Measurements from ENCODE around the gene STX16. TPM values are rescaled to one million over a fixed set of nuclear protein-coding genes. Genes with fewer than 3 reads are reported as not detected.

STX16 gene
- total RNA-seq, 1 experiment from 2014 or later = 58.3 TPM

GRCh38 chr20:58700121-58700821, 49.2 kb downstream of the STX16 start:
- no peak overlapping the region for H3K9ac ChIP-seq (ENCODE audit: low read length)
- H3K9me3 ChIP-seq (ENCODE audit: low read length) = no peaks in the 10 kb centered on the region
- H3K9me2 ChIP-seq (replicated peaks; ENCODE audit: insufficient read depth, low read length) = no peaks in the 10 kb centered on the region
- no peak for DNase-seq
- no peak overlapping the region for H3K27ac ChIP-seq (ENCODE audit: low read length)
- no peak overlapping the region for H2AFZ ChIP-seq (ENCODE audit: low read length)
- H3K79me2 ChIP-seq (ENCODE audit: low read length) = no peaks in the 10 kb centered on the region
- no peak overlapping the region for H3K4me3 ChIP-seq (ENCODE audit: low read length)
- no peak overlapping the region for H3K4me2 ChIP-seq (ENCODE audit: low read depth, low read length, poor library complexity, severe bottlenecking)
- H3K36me3 ChIP-seq (ENCODE audit: insufficient read depth, low read length) = peaks cover 17% of the 10 kb centered on the region; the same call in 1 of the 2 replicates
- H4K20me1 ChIP-seq (ENCODE audit: insufficient read depth, low read depth, low read length) = no peaks in the 10 kb centered on the region
- H3K4me1 ChIP-seq (ENCODE audit: low read length) = no peaks in the 10 kb centered on the region
- H3K27me3 ChIP-seq (ENCODE audit: low read length) = no peaks in the 10 kb centered on the region

- no peak overlapping the region for H3K4me2 ChIP-seq (ENCODE audit: low read depth, low read length, poor library complexity, severe bottlenecking)
- no peaks in the 10 kb centered on the region for H3K9me3 ChIP-seq (ENCODE audit: low read length)
- H3K9ac ChIP-seq (ENCODE audit: low read length) = no peak overlapping the region
- no peak overlapping the region for H2AFZ ChIP-seq (ENCODE audit: low read length)
- no peaks in the 10 kb centered on the region for H4K20me1 ChIP-seq (ENCODE audit: insufficient read depth, low read depth, low read length)
- H3K4me1 ChIP-seq (ENCODE audit: low read length) = no peaks in the 10 kb centered on the region
- no peaks in the 10 kb centered on the region for H3K79me2 ChIP-seq (ENCODE audit: low read length)
- DNase-seq = no peak
- no peaks in the 10 kb centered on the region for H3K9me2 ChIP-seq (replicated peaks; ENCODE audit: insufficient read depth, low read length)
- no peak overlapping the region for H3K27ac ChIP-seq (ENCODE audit: low read length)
- H3K27me3 ChIP-seq (ENCODE audit: low read length) = no peaks in the 10 kb centered on the region
- H3K4me3 ChIP-seq (ENCODE audit: low read length) = no peak overlapping the region
- peaks cover 17% of the 10 kb centered on the region; the same call in 1 of the 2 replicates for H3K36me3 ChIP-seq (ENCODE audit: insufficient read depth, low read length)
These were observed 49.7 kb downstream of the STX16 start for GRCh38 chr20:58700823-58701222.

- no peak for DNase-seq
- Histone ChIP-seq H3K4me2 (ENCODE audit: low read depth, low read length, poor library complexity, severe bottlenecking) (no peak overlapping the region), H3K4me1 (ENCODE audit: low read length) (no peaks in the 10 kb centered on the region), H2AFZ (ENCODE audit: low read length) (no peak overlapping the region), H3K9me3 (ENCODE audit: low read length) (no peaks in the 10 kb centered on the region), H3K79me2 (ENCODE audit: low read length) (no peaks in the 10 kb centered on the region), H3K4me3 (ENCODE audit: low read length) (no peak overlapping the region), H3K9me2 (replicated peaks; ENCODE audit: insufficient read depth, low read length) (no peaks in the 10 kb centered on the region), H4K20me1 (ENCODE audit: insufficient read depth, low read depth, low read length) (no peaks in the 10 kb centered on the region), H3K36me3 (ENCODE audit: insufficient read depth, low read length) (peaks cover 17% of the 10 kb centered on the region; the same call in 1 of the 2 replicates), H3K27me3 (ENCODE audit: low read length) (no peaks in the 10 kb centered on the region), H3K9ac (ENCODE audit: low read length) (no peak overlapping the region), H3K27ac (ENCODE audit: low read length) (no peak overlapping the region)
These were observed 50.5 kb downstream of the STX16 start for GRCh38 chr20:58701431-58702160.

- H3K4me3 ChIP-seq (ENCODE audit: low read length) = no peak overlapping the region
- no peaks in the 10 kb centered on the region for H3K27me3 ChIP-seq (ENCODE audit: low read length)
- no peaks in the 10 kb centered on the region for H3K9me3 ChIP-seq (ENCODE audit: low read length)
- DNase-seq = no peak
- no peaks in the 10 kb centered on the region for H3K4me1 ChIP-seq (ENCODE audit: low read length)
- H3K4me2 ChIP-seq (ENCODE audit: low read depth, low read length, poor library complexity, severe bottlenecking) = no peak overlapping the region
- H4K20me1 ChIP-seq (ENCODE audit: insufficient read depth, low read depth, low read length) = no peaks in the 10 kb centered on the region
- H3K27ac ChIP-seq (ENCODE audit: low read length) = no peak overlapping the region
- no peaks in the 10 kb centered on the region for H3K9me2 ChIP-seq (replicated peaks; ENCODE audit: insufficient read depth, low read length)
- no peak overlapping the region for H2AFZ ChIP-seq (ENCODE audit: low read length)
- no peak overlapping the region for H3K9ac ChIP-seq (ENCODE audit: low read length)
- H3K36me3 ChIP-seq (ENCODE audit: insufficient read depth, low read length) = peaks cover 17% of the 10 kb centered on the region; the same call in 1 of the 2 replicates
- H3K79me2 ChIP-seq (ENCODE audit: low read length) = no peaks in the 10 kb centered on the region
These were observed 51.1 kb downstream of the STX16 start for GRCh38 chr20:58702161-58702510.

GRCh38 chr20:58702859-58703648, 52.0 kb downstream of the STX16 start:
- H3K4me3 ChIP-seq (ENCODE audit: low read length) = no peak overlapping the region
- no peak overlapping the region for H3K9ac ChIP-seq (ENCODE audit: low read length)
- H3K27me3 ChIP-seq (ENCODE audit: low read length) = no peaks in the 10 kb centered on the region
- H3K9me3 ChIP-seq (ENCODE audit: low read length) = no peaks in the 10 kb centered on the region
- H4K20me1 ChIP-seq (ENCODE audit: insufficient read depth, low read depth, low read length) = no peaks in the 10 kb centered on the region
- H2AFZ ChIP-seq (ENCODE audit: low read length) = no peak overlapping the region
- H3K4me1 ChIP-seq (ENCODE audit: low read length) = no peaks in the 10 kb centered on the region
- no peaks in the 10 kb centered on the region for H3K9me2 ChIP-seq (replicated peaks; ENCODE audit: insufficient read depth, low read length)
- H3K4me2 ChIP-seq (ENCODE audit: low read depth, low read length, poor library complexity, severe bottlenecking) = no peak overlapping the region
- no peaks in the 10 kb centered on the region for H3K79me2 ChIP-seq (ENCODE audit: low read length)
- H3K36me3 ChIP-seq (ENCODE audit: insufficient read depth, low read length) = peaks cover 17% of the 10 kb centered on the region; the same call in 1 of the 2 replicates
- no peak overlapping the region for H3K27ac ChIP-seq (ENCODE audit: low read length)
- DNase-seq = no peak

GRCh38 chr20:58703765-58704371, 52.8 kb downstream of the STX16 start:
- no peak overlapping the region for H3K9ac ChIP-seq (ENCODE audit: low read length)
- no peaks in the 10 kb centered on the region for H3K79me2 ChIP-seq (ENCODE audit: low read length)
- no peak overlapping the region for H3K4me2 ChIP-seq (ENCODE audit: low read depth, low read length, poor library complexity, severe bottlenecking)
- DNase-seq = no peak
- H2AFZ ChIP-seq (ENCODE audit: low read length) = no peak overlapping the region
- H3K9me3 ChIP-seq (ENCODE audit: low read length) = no peaks in the 10 kb centered on the region
- H3K36me3 ChIP-seq (ENCODE audit: insufficient read depth, low read length) = peaks cover 17% of the 10 kb centered on the region; the same call in 1 of the 2 replicates
- H4K20me1 ChIP-seq (ENCODE audit: insufficient read depth, low read depth, low read length) = no peaks in the 10 kb centered on the region
- H3K27ac ChIP-seq (ENCODE audit: low read length) = no peak overlapping the region
- no peak overlapping the region for H3K4me3 ChIP-seq (ENCODE audit: low read length)
- no peaks in the 10 kb centered on the region for H3K9me2 ChIP-seq (replicated peaks; ENCODE audit: insufficient read depth, low read length)
- H3K4me1 ChIP-seq (ENCODE audit: low read length) = no peaks in the 10 kb centered on the region
- no peaks in the 10 kb centered on the region for H3K27me3 ChIP-seq (ENCODE audit: low read length)

- H3K4me1 ChIP-seq (ENCODE audit: low read length) = no peaks in the 10 kb centered on the region
- no peak overlapping the region for H2AFZ ChIP-seq (ENCODE audit: low read length)
- no peak overlapping the region for H3K4me2 ChIP-seq (ENCODE audit: low read depth, low read length, poor library complexity, severe bottlenecking)
- peaks cover 17% of the 10 kb centered on the region; the same call in 1 of the 2 replicates for H3K36me3 ChIP-seq (ENCODE audit: insufficient read depth, low read length)
- no peak for DNase-seq
- no peaks in the 10 kb centered on the region for H3K79me2 ChIP-seq (ENCODE audit: low read length)
- no peaks in the 10 kb centered on the region for H3K9me3 ChIP-seq (ENCODE audit: low read length)
- H3K9me2 ChIP-seq (replicated peaks; ENCODE audit: insufficient read depth, low read length) = no peaks in the 10 kb centered on the region
- no peak overlapping the region for H3K27ac ChIP-seq (ENCODE audit: low read length)
- no peaks in the 10 kb centered on the region for H4K20me1 ChIP-seq (ENCODE audit: insufficient read depth, low read depth, low read length)
- no peak overlapping the region for H3K4me3 ChIP-seq (ENCODE audit: low read length)
- H3K27me3 ChIP-seq (ENCODE audit: low read length) = no peaks in the 10 kb centered on the region
- H3K9ac ChIP-seq (ENCODE audit: low read length) = no peak overlapping the region
These were observed 54.3 kb downstream of the STX16 start for GRCh38 chr20:58705208-58705926.

All from Karpas-422 (cell line).